Stromal cell of bone marrow (primary cell): ENCODE measurements around the gene TMEM116.
"Not testable (repeated sequence)": the region's sequence is repeated elsewhere in the genome, so short reads cannot be mapped to it uniquely, and the experiment has no call there.

Experiments
- DNase-seq: peaks from one replicate; pipeline ENCODE4 v3.0.0-alpha.2; 2012; ENCODE audit warnings: low read depth

TMEM116 gene

DNA sequence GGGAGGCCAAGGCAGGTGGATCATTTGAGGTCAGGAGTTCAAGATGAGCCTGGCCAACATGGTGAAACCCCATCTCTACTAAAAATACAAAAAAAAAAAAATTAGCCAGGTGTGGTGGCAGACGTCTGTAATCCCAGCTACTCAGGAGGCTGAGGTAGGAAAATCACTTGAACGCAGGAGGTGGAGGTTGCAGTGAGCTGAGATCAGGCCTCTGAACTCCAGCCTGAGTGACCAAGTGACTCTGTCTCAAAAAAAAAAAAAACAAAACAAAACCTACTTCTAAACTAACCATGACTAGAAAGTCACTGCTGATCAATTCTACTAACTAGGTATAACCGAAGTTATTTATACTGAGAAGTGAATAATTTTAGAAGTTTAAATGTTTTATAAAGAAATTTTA is 3.4 kb downstream of the TMEM116 start:
- DNase-seq = not testable (repeated sequence)

DNA sequence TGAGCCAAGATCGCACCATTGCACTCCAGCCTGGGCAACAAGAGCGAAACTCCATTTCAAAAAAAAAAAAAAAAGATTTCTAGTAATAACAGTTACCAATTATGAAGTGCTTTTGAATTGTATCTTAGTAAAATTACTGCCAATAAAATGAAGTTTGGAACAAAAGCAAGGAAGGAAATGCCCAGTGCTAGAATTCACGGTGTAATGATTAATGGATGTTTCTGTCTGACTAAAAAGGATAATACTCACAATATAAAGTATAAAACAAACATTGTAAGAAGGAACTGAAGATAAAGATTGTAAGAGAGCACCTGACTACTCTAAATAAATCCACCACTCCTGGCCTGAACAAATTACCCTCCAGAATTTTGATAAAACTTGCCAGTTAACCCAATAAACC is 4.0 kb downstream of the TMEM116 start:
- DNase-seq = no peak

DNA sequence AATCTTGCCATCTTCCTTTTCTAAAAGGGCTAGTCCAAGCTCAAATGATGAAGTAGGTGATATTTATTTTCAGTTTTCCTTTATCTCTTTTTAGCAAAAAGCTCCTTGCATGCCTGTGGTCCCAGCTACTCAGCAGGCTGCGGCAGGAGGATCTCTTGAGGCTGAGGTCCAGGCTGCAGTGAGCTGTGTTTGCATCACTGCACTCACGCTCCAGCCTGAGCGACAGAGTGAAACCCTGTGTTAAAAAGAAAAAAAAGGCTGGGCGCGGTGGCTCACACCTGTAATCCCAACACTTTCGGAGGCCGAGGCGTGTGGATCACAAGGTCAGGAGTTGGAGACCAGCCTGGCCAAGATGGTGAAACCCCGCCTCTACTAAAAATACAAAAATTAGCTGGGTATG is 5.0 kb downstream of the TMEM116 start:
- no peak for DNase-seq

DNA sequence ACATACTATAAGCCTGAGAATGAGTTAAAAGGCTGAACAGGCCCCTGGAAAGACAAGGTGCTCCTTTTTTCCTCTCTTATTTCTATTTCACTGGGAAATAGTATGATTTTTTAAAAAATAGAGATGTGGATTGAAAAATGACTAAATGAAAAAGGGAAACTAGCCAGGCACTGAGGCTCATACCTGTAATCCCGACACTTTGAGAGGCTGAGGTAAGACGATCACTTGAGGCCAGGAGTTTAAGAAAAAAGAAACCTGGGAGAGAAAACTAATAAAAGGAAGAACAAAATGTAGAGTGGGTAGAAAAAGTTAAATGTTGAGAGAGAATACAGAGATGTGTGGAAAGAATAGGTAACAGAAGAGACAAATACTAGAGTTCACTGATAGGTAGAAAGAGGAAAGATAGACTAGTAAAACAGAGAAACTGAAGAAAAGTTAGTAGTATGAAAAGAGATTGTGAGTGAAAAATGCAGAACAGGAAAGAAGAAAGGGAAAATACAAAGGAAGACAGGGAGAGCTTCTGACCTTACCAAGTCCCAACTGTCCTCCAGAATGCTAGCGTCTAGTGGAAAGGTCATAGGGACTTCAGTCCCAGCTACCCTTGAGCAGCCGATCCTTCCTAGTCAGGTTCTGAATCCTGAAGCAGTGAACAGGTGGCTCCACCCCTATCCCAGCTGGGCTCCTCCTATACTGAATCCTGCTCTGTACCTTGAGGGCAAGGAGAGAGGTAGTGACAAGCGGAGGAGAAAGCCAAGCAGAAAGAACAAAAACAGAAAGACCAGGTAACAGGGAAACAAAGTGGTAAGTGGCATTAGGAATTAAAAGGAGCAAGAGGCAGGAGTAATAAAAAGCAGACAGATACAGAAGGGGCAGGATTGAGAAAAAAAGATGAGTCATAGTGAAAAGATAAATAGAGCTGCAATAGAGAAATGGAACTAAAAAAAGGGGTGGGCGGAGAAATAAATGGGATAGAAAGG is 7.3 kb downstream of the TMEM116 start:
- DNase-seq = no peak

DNA sequence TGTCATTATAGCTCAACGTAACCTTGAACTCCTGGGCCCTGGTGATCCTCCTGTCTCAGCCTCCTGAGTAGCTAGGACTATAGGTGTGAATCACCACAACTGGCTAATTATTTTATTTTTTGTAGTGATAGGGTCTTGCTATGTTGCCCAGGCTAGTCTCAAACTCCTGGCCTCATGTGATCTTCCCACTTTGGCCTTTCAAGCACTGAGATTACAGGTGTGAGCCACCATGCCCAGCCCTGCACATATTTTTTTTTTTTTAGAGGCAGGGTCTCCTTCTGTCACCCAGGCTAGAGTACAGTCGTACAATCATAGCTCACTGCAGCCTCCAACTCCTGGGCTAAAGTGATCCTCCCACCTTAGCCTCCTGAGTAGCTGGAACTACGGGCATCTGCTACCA is 8.9 kb downstream of the TMEM116 start:
- no peak for DNase-seq

DNA sequence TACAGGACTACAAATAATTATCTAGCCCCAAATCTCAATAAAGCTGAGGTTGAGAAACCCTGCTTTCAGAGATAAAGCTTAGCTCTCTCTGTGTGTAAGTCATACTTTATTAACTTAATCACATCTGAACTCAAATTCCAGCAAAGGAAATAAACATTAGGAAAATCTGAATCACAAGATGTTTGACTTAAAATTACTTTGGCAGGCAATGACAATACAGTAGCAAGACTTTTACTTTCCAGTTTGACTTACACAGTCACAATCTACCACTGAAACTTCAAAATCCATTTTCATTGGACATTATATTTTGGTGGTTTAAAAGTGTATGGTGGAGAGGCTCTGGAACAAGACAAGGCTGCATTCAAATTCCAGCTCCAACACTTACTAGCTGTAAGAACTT is 11.4 kb downstream of the TMEM116 start:
- DNase-seq = peak; percentile 59

DNA sequence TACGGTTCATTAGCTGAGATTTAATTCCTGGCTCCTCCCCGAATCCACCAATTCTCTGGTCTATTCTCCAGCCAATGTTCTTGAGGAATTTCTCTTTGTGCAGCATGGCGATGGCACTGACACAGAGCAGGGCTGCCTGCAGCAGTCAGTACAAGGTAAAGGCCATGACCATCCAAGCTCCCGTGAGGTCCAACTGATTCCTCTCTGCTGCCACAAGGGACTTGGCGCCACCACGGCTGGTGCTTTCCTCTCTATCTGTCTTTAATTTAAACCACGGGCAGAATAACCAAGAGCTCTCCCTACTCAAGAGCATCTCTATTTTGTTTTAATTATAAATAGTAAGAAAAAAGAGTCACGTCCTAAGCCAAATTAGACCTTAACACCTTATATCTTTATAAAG is 12.1 kb downstream of the TMEM116 start:
- DNase-seq = no peak

DNA sequence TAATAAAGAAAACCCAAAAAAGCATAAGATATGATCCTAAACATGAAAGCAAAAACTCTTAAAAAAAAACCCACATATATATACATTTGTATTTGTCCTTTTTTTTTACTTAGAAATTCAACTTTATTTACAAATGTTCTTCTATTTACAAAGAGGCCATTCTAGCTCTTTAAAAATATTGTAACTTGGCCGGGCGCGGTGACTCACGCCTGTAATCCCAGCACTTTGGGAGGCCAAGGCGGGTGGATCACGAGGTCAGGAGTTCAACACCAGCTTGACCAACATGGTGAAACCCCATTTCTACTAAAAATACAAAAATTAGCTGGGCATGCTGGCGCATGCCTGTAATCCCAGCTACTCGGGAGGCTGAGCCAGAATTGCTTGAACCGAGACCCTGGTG is 13.8 kb downstream of the TMEM116 start:
- not testable (repeated sequence) for DNase-seq

DNA sequence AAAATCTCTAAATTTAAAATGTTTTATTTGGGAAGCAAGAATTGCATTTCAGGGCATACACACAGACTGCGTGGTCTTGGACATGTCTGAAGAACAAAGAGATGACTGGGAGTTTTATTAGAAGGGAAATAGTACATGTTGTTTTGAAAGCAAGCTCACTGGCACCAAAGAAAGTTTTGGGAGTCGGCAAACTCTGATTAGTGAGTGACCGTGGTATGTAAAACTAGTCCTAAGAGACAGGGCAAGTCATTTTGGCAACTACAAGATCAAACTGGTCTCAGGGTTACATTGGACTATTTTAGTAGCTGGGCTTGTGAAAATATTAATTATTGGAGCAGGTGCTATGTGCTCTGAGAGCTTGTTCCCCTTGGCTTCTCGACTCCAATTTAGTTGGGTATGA is 14.9 kb downstream of the TMEM116 start:
- no peak for DNase-seq

DNA sequence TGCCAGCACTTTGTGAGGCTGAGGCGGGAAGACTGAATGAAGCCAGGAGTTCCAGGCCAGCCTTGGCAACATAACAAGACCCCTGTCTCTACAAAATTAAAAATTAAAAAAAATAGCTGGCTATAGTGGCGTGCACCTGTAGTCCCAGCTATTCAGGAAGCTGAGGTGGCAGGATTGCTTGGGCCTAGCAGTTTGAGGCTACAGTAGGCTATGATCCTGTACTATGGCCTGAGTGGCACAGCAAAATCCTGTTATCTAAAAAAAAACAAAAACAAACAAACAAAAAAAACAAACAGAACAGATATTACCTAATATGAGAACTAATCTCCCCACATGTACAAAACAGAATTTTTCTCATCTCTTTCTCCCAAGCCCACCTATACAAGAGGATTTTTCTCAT is 15.7 kb downstream of the TMEM116 start:
- DNase-seq = no peak

DNA sequence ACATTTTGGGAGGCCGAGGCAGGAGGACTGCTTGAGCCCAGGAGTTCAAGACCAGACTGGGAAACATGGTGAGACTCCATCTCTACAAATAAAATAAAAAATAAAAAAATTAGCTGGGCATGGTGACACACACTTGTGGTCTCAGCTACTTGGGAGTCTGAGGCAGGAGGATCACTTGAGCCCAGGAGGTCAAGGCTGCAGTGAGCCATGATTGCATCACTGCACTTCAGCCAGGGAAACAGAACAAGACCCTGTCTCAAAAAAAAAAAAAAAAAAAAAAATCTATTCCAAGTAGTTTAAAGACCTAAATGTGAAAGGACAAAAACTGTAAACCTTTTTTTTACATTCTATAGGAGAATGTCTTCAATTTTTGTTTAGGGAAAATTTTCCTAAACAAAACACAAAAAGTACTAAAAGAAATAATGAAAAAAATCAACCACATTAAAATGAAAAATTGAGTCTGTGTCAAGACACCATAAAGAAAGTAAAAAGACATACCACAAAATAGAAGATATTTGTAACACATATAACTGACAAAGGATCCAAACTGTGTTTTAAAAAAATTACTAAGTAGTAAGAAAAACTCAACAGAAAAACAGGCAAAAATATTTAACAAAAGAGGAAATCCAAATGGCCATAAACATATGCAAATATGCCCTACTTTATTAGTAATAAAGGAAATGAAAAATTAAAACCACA is 17.0 kb downstream of the TMEM116 start:
- DNase-seq = no peak

DNA sequence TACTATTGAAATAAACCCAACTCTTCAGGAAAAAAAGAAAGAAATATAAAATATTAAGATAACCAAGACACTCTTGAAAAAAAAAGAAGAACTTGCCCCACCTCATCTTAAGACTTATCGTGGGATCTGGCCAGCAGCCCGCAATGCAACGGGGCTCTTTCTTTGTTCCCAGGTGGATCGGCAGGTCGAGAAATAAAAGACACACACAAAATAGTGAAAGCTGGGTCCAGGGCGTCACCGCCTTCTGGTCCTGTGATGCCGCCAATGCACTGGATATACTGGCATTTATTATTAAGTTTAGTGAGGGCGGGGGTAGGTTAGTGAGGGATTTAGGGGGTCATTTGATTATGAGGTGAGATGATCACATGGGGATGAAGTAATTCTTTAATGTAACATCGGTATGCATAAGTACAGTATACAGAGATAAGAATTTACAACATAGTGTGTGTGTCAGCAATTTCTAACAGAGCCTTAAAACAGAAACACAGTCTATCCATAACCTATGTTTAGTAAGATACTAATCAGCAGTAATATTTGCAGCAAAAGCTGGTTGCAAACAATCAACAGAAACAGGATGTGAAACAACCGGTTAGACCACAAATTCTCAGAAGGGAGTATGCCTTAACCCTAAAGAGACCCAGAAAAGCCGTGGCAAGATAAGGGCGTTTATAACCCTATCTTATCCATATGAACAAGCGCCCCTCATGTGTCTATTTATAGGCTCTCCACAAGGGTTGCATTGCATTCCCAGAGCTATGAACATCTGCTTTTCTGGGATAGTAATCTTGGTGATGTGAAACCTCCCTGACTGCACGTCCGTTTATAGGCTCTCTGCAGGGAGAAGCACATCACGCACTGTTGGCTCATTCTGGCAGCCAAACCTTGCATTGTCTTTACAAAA is 18.5 kb downstream of the TMEM116 start:
- DNase-seq = not testable (repeated sequence)

DNA sequence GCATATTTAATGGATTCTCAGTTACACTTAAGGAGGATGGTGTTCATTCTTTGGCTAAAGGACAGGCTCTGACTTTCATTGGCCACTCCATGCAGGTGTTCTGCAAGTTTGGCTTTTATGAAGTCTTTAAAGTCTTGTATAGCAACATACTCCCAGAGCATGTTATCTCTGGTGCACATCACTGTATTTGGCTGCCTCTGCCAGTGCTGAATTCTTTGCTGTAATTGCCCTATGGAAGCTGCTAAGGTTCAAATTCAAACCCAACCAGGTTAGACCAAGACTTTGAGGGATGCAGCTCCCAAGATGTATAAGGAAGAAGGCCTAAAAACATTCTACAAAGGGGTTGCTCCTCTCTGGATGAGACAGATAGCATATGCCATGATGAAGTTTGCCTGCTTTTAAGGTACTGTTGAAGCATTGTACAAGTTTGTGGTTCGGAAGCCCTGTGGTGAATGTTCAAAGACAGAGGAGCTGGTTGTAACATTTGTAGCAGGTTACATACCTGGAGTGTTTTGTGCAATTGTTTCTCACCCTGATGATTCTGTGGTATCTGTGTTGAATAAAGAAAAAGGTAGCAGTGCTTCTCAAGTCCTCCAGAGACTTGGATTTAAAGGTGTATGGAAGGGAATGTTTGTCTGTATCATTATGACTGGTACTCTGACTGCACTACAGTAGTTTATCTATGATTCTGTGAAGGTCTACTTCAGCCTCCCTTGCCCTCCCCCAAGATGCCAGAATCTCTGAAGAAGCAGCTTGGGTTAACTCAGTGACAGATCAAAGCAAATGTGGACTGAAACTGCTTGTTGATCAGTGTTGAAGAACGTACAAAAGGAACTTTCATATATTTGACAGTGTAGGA is 19.4 kb downstream of the TMEM116 start:
- no peak for DNase-seq

DNA sequence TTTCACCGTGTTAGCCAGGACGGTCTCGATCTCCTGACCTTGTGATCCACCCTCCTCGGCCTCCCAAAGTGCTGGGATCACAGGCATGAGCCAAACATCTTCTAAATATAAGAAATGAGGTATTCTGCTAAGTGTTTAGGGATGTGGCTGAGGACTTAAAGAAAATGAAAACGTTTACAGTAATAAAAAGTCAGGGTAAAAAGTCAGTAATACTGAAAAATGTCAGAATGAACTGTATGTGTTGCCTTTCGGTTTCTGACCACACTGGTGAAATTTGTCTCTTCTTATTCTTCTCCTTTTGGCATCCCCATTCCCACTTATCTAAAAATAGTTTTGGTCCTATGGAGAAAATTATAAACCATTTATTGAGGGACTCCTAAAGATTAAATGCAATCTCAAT is 20.5 kb downstream of the TMEM116 start:
- DNase-seq = no peak

DNA sequence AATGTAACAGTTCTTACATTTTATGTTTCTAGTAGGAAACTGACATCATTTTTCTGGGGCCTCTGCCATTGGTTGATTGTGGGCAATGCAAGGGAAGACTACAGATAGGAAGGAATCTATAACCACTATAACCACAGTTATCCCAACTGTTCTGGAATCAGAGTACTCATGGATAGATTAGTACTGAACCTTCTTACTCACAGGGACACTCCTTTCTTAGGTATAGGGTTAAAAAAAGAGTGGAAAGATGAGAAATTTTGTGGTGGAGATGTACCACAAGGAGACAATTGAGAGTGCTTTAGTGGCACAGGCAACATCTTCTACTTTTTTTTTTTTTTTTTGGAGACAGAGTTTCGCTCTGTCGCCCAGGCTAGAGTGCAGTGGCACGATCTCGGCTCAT is 21.0 kb downstream of the TMEM116 start:
- DNase-seq = no peak

DNA sequence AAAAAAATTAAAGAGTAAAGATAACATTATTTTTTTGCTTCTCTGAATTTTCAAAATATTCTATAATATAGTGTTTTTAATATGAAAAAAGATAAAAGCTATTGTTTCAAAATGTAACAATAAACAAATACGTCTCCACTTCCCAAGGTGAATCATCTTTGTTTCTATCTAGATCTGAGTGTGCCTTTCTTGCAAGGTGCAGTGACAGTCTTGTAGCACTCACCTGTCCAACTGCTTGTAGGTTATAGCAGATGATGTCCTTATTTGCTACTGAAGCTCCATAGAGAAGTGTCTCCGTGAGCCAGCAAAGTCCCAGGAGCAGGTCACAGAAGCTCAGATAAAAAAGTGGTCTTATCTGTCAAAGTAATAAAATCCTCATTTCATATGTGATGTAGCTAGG is 21.4 kb downstream of the TMEM116 start:
- no peak for DNase-seq

DNA sequence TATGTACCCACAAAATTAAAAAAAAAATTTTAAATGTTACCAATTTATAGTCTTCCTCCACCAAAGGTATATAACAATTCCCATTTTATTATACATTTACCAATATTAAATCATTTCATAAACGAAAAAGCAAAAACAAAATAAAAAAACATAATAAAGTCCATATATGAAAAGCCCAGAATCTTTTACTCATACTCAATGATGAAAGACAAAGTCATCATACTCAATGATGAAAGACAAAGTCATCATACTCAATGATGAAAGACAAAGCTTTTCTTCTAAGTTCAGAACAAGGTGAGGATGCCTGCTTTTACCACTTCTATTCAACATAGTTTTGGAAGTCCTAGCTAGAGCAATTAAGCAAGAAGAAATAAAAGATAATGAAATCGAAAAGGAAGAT is 28.1 kb downstream of the TMEM116 start:
- no peak for DNase-seq

DNA sequence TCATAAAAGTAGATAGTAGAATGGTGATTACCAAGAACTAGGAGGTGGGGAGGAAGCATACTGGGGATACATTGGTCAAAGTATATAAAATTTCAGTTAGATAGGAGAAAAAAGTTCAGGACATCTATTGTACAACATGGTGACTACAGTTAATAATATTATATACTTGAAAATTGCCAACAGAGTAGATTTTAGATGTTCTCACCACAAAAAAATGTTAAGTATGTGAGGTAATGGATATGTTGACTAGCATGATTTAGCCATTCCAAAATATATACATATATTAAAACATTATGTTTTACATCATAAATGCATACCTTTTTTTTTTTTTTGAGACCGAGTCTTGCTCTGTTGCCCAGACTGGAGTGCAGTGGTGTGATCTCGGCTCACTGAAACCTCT is 31.0 kb downstream of the TMEM116 start:
- no peak for DNase-seq

DNA sequence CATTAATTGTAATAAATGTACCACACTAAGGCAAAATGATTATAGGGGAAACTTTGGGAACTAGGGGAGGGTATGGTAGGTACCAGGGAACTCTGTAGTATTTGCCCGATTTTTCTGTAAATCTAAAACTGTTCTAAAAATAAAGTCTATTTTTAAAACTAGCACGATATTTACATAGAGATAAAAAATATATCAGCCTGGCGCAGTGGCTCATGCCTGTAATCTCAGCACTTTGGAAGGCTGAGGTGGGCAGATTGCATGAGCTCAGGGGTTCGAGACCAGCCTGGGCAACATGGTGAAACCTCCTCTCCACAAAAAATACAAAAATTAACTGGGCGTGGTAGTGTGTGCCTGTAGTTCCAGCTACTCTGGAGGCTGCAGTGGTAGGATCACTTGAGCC is 32.4 kb downstream of the TMEM116 start:
- no peak for DNase-seq

DNA sequence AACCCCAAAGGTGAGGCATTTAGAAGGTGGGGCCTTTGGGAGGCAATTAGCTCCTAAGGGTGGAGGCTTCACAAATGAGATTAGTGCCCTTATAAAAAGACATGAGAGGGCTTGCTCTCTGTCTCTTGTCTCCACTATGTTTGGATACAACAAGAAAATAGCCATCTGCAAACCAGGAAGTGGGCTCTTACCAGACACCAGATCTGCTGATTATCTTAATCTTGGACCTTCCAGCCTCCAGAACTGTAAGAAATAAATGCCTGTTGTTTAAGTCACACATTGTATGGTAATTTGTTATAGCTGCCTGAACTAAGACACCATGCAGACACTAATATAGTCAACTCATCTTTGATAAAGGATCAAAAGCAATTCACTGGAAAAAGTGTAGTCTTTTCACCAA is 34.4 kb downstream of the TMEM116 start:
- DNase-seq = no peak

DNA sequence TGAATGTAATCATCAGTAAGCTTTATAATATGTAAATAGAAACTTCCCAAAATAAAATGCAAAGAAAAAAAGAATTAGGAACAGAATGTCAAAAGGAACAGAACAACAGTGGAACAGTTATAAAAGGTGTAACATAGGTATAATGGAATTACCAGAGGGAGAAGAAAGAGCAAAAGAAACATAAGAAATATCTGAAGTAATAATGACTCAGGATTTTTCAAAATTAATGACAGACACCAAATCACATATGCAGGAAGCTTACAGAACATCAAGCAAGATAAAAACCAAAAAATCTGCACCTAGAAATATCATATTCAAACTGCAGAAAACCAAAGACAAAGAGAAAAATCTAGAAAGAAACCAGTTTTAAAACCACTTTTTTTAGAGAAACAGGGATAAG is 36.1 kb downstream of the TMEM116 start:
- no peak for DNase-seq
